ENCODE measurements around the gene WFDC12. TPM values are rescaled to one million over a fixed set of nuclear protein-coding genes. Genes with fewer than 3 reads are reported as not detected.

The WFDC12 gene
- total RNA-seq, 1 donor from 2014 or later, result not detected

- DNase-seq (ENCODE audit: low read depth), result no peak
These were observed 8.9 kb downstream of the WFDC12 start for GRCh38 chr20:45115386-45115774.

- no peak for DNase-seq (ENCODE audit: low read depth)
These were observed 9.5 kb downstream of the WFDC12 start, which contains the start of gene WFDC5 for GRCh38 chr20:45114465-45115385. WFDC5 (minus strand) TSS chr20:45115174; CDS start chr20:45115083, 91 bp downstream.

GRCh38 chr20:45113865-45114264 is 10.4 kb downstream of the WFDC12 start:
- no peak for DNase-seq (ENCODE audit: low read depth)

- no peak for DNase-seq (ENCODE audit: low read depth)
These were observed 11.5 kb downstream of the WFDC12 start for GRCh38 chr20:45112754-45113153.

- no peak for DNase-seq (ENCODE audit: low read depth)
These were observed 12.3 kb downstream of the WFDC12 start for GRCh38 chr20:45111799-45112471.

GRCh38 chr20:45111285-45111684 is 13.0 kb downstream of the WFDC12 start:
- no peak for DNase-seq (ENCODE audit: low read depth)

- DNase-seq (ENCODE audit: low read depth), result no peak
These were observed 14.0 kb downstream of the WFDC12 start for GRCh38 chr20:45110301-45110700.

- no peak for DNase-seq (ENCODE audit: low read depth)
These were observed 14.6 kb downstream of the WFDC12 start for GRCh38 chr20:45109634-45110033.

- DNase-seq (ENCODE audit: low read depth), result no peak
These were observed 18.9 kb downstream of the WFDC12 start for GRCh38 chr20:45105317-45105716.

GRCh38 chr20:45104786-45105185 is 19.5 kb downstream of the WFDC12 start:
- DNase-seq (ENCODE audit: low read depth), result peak; percentile 98

- DNase-seq (ENCODE audit: low read depth), result no peak
These were observed 21.2 kb downstream of the WFDC12 start for GRCh38 chr20:45103072-45103471.

- DNase-seq (ENCODE audit: low read depth), result no peak
These were observed 22.9 kb downstream of the WFDC12 start for GRCh38 chr20:45101333-45101850.

- no peak for DNase-seq (ENCODE audit: low read depth)
These were observed 23.6 kb downstream of the WFDC12 start, which contains the start of gene KCNS1 for GRCh38 chr20:45100563-45101245. KCNS1 (minus strand) TSS chr20:45101127; CDS start chr20:45099236, 1,891 bp downstream.

- peak; percentile 33 for DNase-seq (ENCODE audit: low read depth)
These were observed 26.0 kb downstream of the WFDC12 start for GRCh38 chr20:45098103-45098773.

- peak; percentile 48 for DNase-seq (ENCODE audit: low read depth)
These were observed 26.7 kb downstream of the WFDC12 start for GRCh38 chr20:45097485-45098102.

- no peak for DNase-seq (ENCODE audit: low read depth)
These were observed 27.5 kb downstream of the WFDC12 start for GRCh38 chr20:45096781-45097180.

- peak; percentile 54 for DNase-seq (ENCODE audit: low read depth)
These were observed 28.4 kb downstream of the WFDC12 start for GRCh38 chr20:45095805-45096238.

GRCh38 chr20:45094864-45095574 is 29.2 kb downstream of the WFDC12 start:
- DNase-seq (ENCODE audit: low read depth), result no peak

GRCh38 chr20:45094201-45094600 is 30.1 kb downstream of the WFDC12 start:
- no peak for DNase-seq (ENCODE audit: low read depth)

GRCh38 chr20:45092898-45093297 is 31.4 kb downstream of the WFDC12 start:
- DNase-seq (ENCODE audit: low read depth), result no peak

Data from renal cortical epithelial cell (primary cell).